ENCODE data around the gene KRT84. TPM values are rescaled to one million over a fixed set of nuclear protein-coding genes. Genes with fewer than 3 reads are reported as not detected.

KRT84 gene
- total and polyA plus RNA-seq, 2 donors, result 0.94 to 2.5 TPM

Other genes with a start within 250 kb of the KRT84 start
- gene KRT80, start 193.6 kb downstream of the KRT84 start, total RNA-seq, result 0.14 TPM
- gene KRT80, start 193.6 kb downstream of the KRT84 start, polyA plus RNA-seq, result 4.8 TPM
- gene KRT7, start 152.4 kb downstream of the KRT84 start, total RNA-seq, result 2.8 TPM
- gene KRT7, start 152.4 kb downstream of the KRT84 start, polyA plus RNA-seq, result 34.7 TPM
- gene KRT86, start 111.0 kb downstream of the KRT84 start, total RNA-seq, result 0.42 TPM
- 1.4 TPM for gene KRT86, start 111.0 kb downstream of the KRT84 start, polyA plus RNA-seq
- 0.19 TPM for gene KRT81, start 94.1 kb downstream of the KRT84 start, total RNA-seq
- gene KRT81, start 94.1 kb downstream of the KRT84 start, polyA plus RNA-seq, result 3.7 TPM
- 0.33 TPM for gene KRT83, start 64.3 kb downstream of the KRT84 start, total RNA-seq
- 1.0 TPM for gene KRT83, start 64.3 kb downstream of the KRT84 start, polyA plus RNA-seq
- 0.24 TPM for gene KRT85, start 18.2 kb downstream of the KRT84 start, total RNA-seq
- gene KRT85, start 18.2 kb downstream of the KRT84 start, polyA plus RNA-seq, result 0.59 TPM
- 0.05 TPM for gene KRT82, start 20.7 kb upstream of the KRT84 start, total RNA-seq
- gene KRT82, start 20.7 kb upstream of the KRT84 start, polyA plus RNA-seq, result 0.34 TPM
- gene KRT75, start 48.7 kb upstream of the KRT84 start, total RNA-seq, result 0.14 TPM
- 6.8 TPM for gene KRT75, start 48.7 kb upstream of the KRT84 start, polyA plus RNA-seq
- 0.61 TPM for gene KRT6B, start 66.5 kb upstream of the KRT84 start, total RNA-seq
- 30.7 TPM for gene KRT6B, start 66.5 kb upstream of the KRT84 start, polyA plus RNA-seq
- 0.28 TPM for gene KRT6C, start 88.2 kb upstream of the KRT84 start, total RNA-seq
- 23.5 TPM for gene KRT6C, start 88.2 kb upstream of the KRT84 start, polyA plus RNA-seq
- gene KRT6A, start 107.6 kb upstream of the KRT84 start, total RNA-seq, result 14.4 TPM
- 671 TPM for gene KRT6A, start 107.6 kb upstream of the KRT84 start, polyA plus RNA-seq
- 326 TPM for gene KRT5, start 134.7 kb upstream of the KRT84 start, total RNA-seq
- 1,023 TPM for gene KRT5, start 134.7 kb upstream of the KRT84 start, polyA plus RNA-seq
- 0.57 TPM for gene KRT71, start 167.5 kb upstream of the KRT84 start, total RNA-seq
- 3.6 TPM for gene KRT71, start 167.5 kb upstream of the KRT84 start, polyA plus RNA-seq
- 0.09 TPM for gene KRT74, start 188.2 kb upstream of the KRT84 start, total RNA-seq
- gene KRT74, start 188.2 kb upstream of the KRT84 start, polyA plus RNA-seq, result 0.34 TPM
- 0.33 TPM for gene KRT72, start 215.8 kb upstream of the KRT84 start, total RNA-seq
- 12.0 TPM for gene KRT72, start 215.8 kb upstream of the KRT84 start, polyA plus RNA-seq
- gene KRT73, start 232.9 kb upstream of the KRT84 start, total RNA-seq, result 0.28 TPM
- 1.9 TPM for gene KRT73, start 232.9 kb upstream of the KRT84 start, polyA plus RNA-seq

Measured in thymus (tissue), 2 donors.